SH-SY5Y (cell line): ENCODE data around the gene IGF1.

Experiments
- GATA2 ChIP-seq: IDR thresholded peaks from 2 replicates; pipeline ENCODE4 v1.6.1; 2011; ENCODE audit warnings: mild to moderate bottlenecking, low read depth, low read length
- GATA3 ChIP-seq: IDR thresholded peaks from 2 replicates; pipeline ENCODE4 v1.6.1; 2011; ENCODE audit warnings: low read depth, mild to moderate bottlenecking, low read length, moderate library complexity

The IGF1 gene

GRCh38 chr12:102508052-102508451 lies 27.7 kb upstream of the IGF1 start:
- TF ChIP-seq GATA2 (no peak), GATA3 (no peak)

- TF ChIP-seq GATA3 (no peak), GATA2 (no peak)
Measured at GRCh38 chr12:102507301-102507700, 26.9 kb upstream of the IGF1 start.

GRCh38 chr12:102504871-102505270 lies 24.5 kb upstream of the IGF1 start:
- TF ChIP-seq GATA2 (no peak), GATA3 (no peak)

DNA sequence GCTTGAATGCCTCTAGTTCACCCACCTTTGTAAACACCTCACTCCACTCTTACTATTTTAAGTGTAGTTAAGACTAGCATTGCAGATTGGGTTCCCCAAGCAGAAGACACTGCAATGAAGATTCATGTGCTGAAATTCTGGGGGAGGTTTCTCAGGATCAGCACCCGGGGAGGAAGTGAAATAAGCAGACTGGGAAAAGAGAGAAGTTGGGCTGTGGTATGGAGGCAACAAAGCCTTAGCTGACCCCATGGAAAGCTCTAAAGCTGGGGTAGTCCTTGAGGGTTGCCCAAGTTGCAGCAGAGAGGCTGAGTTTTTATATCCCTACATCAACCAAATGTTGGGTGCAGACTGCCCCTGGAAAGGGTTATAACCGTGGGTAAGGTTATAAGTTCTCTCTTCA lies 23.9 kb upstream of the IGF1 start:
- TF ChIP-seq GATA3 = no peak
- no peak for TF ChIP-seq GATA2

GRCh38 chr12:102503831-102504230 lies 23.5 kb upstream of the IGF1 start:
- TF ChIP-seq GATA2 (no peak), GATA3 (no peak)

- TF ChIP-seq GATA3 (no peak), GATA2 (no peak)
Measured at GRCh38 chr12:102503056-102503681, 22.8 kb upstream of the IGF1 start.

- TF ChIP-seq GATA3 (no peak), GATA2 (no peak)
Measured at GRCh38 chr12:102501773-102502172, 21.4 kb upstream of the IGF1 start.

DNA sequence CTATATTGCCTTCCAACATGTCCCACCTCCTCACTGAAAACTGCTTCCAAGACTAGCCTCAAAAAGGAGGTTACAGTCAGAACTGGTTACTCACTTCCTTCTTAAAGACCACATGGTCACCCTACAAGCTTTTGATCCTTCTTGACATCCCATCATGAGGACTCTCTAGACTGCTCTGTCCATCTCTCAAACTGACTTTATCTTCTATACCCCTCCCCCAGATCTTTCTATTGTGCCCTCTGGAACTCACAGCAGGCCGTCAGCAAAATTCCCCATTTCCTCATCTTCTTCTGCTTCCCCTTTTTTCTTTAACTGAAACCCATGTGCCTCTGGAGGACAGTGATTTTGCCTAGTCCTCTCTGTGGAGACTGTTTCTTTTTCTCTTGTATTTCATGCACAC lies 18.1 kb upstream of the IGF1 start:
- TF ChIP-seq GATA2 (no peak), GATA3 (no peak)

- TF ChIP-seq GATA2 = no peak
Measured at GRCh38 chr12:102497743-102498142, 17.4 kb upstream of the IGF1 start.

DNA sequence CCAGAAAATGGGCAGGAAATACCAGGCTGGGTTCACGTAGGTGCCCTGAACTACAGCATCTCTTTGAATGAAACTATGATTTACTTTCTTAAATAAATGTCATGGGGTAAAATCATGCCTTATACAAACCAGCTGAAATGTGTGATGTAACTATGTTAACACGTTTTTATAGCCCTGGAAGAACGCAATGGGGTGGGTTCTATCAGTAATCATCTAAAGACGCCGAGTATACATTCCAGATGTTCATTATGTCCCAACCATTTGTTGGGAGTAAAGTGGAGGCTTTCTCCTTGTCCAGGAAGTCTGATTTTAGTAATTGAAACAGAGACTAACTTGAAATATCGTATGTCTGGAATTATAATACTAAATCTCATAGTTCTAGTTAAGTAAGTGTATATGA lies 16.2 kb upstream of the IGF1 start:
- TF ChIP-seq GATA3 (no peak), GATA2 (no peak)

GRCh38 chr12:102487226-102487625 lies 6.9 kb upstream of the IGF1 start:
- TF ChIP-seq GATA2 (no peak), GATA3 (no peak)

DNA sequence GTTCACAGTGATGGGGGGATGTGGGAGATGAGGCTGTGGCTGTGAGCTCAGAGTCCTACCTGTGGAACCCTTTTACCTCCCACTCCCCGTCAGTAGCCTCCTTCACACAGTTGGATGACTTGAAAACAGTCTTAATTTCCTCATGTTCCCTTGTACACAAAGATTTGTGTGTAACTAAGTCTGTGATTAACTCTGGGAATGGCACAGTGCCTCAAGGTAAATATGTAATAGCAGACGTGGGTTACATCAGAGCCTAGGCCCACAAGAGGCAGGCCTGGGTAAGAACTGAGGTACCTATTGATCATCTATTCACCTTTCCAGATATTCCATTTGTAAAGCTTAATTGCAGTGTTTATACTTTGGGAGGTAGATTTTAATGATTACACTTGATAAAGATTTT lies 5.8 kb upstream of the IGF1 start:
- TF ChIP-seq GATA3 (no peak), GATA2 (no peak)

DNA sequence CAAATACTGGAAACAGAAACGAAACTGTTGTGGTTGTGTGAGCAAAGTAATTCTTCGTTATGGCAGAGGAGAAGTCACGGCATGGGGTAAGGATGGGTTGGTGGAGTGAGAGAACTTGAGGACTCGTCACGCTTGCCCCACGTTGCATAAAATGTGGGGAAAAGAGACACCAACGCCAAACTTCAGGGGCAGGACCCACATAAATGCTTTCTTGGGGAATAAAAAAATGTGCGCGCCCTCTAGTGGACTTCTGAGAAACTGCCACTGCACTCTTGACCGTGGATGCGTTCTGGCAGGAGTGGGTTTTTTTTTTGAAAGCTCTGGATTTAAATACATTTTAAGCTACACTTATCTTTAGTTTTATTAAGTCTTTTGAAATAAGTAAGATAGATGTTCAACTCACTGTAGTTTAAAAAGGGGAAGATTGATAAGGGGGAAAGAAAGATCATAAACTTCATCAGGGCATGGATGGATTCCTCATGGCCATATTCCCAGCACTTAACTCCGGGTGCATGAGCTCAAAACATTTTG lies 4.1 kb upstream of the IGF1 start:
- TF ChIP-seq GATA3 (no peak), GATA2 (no peak)

GRCh38 chr12:102484017-102484416 lies 3.7 kb upstream of the IGF1 start:
- TF ChIP-seq GATA2 (no peak), GATA3 (no peak)

GRCh38 chr12:102483466-102483865 lies 3.1 kb upstream of the IGF1 start:
- TF ChIP-seq GATA2 (no peak), GATA3 (no peak)
